HCEC 1CT (cell line): Measurements from ENCODE around the gene LHFPL6.

Experiments
- DNase-seq: peaks from one replicate; pipeline ENCODE4 v3.0.0-alpha.2; 2017

The LHFPL6 gene

DNA sequence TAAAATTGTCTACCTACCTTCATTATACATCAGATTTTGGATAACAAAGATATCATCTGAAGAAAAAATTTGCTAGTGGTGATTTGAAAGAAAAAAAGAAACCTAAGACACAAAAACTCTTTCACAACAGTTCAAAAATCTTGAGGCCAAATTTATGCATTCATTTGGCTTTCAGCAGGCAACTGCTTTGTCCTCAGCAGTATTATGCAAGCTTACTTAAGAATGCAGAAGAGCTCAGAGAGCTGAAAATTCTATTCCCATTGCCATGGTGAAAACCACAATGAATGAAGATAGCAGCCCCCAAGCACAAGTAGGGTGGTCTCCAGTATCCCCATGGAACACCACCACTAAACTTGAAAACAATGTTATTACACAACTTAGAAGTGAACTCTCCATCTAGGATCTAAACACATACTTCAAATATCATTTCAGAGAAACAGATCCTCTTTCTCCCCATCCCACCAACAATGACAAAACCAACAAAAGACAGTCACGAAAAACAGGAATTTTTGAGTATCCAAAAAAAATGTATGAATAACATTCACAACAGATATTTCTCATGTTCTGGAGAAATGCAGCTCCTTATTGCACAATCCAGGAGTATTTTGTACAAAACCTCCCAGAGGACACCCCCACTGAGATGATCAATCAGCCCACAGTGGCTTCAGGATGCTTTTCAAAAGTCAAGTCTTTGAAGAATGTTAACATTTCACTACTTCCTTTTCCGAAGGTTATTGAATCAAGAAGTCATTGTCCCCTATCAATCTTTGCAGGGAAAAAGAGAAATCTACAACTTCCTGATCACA, 192.7 kb downstream of the LHFPL6 start:
- peak; percentile 25 for DNase-seq

DNA sequence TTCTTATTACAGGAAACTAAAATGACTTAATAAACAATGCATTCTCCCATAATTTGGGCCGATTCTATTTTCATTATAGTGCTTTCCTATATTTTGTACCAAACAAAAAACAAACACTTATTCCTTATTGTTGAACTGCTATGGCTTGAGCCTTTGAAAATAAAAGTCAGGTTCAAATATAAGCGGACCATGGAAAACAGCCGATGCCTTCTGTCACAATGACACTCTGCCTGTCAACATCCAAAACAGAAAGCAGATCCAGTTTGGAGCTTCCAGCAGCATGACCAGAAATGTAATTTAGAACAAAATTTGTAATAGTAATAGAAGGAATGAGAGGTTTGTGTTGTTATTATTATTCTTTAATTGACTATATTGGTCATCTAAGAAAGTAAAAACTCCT, 194.5 kb downstream of the LHFPL6 start:
- no peak for DNase-seq

DNA sequence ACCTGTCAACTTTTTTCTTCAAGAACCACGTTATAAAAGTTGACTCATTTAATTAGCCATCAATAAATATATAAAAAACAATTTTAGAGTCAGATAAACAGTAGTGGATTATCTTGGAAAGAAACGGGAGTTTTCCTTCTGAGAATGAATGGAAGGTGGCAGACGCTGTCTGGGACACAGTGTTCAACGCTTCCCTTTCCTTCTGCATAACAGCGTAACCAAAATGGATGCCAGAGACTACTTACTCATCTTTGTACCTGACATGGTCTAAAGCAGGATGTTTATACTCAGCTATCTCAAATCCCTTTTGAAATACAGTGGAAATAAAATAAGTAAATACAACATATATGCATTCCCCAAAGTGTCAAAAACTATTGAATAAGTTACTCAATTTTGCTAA, 195.2 kb downstream of the LHFPL6 start:
- DNase-seq = no peak

DNA sequence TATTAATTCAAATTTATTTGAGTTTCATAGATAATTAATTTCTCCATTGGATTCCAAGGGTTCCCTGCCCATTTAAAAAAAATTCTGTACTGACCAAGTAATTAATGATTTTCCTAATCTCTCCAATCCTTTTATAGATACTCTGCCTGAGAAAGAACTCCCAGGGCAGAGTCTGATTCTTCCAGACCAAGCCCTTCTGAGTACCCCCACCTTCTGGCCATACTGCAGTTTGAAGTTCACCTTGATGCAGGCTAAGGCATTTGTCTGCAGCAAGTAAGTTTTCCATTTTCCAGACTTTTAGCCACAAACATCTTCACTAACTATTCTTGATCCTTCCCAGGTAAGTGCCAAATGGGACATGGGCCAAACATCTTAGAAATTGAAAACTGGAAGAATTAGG, 195.9 kb downstream of the LHFPL6 start:
- DNase-seq = no peak

DNA sequence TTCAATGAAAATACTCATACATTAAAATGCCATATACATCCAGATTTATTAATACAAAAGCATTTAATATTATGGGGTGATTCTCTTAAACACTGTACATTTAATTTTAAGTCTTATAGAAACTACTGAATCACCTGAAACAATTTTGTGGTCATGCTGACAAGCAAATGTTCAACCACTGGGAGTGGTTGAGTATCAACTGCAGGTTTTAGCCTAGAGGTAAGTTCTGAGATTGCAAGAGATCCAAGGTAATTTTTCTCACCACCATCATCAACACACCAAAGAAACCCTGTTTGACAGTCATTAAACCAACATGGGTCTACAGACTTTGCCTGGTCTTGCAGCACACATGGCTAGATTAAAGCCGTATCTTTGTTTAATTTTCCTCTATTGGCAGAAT, 196.3 kb downstream of the LHFPL6 start:
- DNase-seq = no peak

DNA sequence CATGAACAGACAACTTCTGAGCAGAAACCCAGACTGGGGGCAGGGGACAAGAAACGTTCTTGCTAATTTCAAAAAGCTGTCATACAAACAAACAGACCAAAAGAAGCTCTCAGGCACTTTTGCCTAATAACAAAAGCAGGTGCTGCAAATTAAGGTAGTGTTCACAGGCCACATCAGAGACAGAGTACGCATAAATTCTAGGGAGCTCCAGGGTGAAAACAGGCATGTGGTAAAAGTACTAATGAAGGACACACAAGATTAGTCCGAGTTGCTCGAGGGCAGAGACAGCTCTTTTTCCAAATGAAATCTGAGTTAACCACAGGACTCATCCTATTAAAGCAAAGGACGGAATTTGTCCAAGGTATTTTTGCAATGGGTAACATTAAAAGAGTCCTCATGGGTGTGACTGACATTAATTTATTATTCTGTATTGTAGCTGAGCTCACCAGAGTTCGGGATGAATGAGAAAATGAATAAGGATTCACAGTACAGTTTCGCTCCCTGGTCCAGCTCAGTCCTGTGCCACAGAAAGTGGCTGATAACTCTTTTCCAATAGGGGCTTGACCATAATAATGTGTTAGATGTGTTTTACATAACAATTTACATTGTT, 197.3 kb downstream of the LHFPL6 start:
- DNase-seq = no peak

DNA sequence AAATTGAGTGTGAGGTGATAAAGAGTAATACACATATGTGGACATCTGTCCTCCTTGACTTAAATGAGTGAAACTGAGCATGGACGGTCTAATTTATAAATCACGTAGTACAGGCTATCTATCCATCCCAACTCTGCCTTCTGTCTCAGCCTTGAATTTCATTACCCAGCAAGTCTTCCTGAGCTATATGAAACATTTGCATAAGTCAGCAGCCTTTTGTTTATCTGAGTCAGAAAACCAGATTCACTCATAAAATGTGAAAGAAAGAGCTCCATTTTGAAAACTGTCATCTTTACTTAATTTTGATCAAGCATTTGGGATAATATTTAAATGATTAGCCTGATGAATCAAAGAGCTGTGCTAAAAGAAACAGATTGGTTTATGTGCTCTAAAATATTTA, 197.9 kb downstream of the LHFPL6 start:
- DNase-seq = no peak

DNA sequence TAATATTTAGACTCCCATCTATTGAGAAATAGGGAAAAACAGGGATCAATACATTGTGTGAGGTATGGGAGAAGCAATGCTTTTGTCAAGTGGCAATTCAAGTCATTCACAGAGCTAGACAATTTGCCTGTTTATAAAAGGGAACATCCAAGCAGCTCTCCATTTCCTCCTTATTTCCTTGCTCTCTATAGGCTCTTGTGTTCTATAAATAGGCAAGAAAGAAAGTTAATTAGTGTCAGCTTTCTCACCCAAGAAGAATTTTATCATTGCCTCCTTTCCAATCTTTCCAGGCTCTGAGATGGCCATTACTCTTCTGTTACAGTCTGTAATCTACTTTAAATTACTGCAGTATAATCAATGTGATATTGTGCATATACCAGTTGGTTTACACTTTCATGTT, 199.9 kb downstream of the LHFPL6 start:
- no peak for DNase-seq

DNA sequence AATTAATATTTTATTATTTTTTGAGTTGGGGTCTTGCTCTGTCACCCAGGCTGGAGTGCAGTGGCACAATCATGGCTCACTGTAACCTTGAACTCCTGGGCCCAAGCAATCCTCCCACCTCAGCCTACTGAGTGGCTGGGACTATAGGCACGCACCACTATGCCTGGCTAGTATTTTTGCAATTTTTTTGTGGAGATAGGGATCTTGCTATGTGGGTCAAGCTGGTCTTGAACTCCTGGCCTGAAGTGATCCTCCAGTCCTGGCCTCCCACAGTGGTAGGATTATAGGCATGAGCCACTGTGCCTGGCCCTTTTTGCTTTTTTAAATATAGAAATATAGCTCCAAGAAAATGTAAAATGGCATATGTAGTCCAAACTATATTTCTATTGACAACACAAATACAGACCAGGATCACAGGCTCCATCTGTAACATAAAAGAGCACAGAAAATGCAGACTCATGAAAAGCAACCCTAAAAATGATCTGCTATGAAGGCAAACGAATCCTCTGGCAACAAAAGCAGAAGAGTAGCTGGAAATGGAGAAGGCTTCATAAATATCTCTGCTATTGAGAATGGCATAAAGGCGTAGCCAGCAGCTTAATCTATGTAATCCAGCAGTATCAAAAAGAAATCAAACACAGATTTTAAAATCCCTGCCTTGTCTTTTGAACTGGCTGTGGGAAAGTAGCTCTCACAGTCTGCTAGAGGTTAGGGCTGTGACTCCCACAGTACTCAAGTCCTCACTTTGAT, 200.6 kb downstream of the LHFPL6 start:
- DNase-seq = no peak

DNA sequence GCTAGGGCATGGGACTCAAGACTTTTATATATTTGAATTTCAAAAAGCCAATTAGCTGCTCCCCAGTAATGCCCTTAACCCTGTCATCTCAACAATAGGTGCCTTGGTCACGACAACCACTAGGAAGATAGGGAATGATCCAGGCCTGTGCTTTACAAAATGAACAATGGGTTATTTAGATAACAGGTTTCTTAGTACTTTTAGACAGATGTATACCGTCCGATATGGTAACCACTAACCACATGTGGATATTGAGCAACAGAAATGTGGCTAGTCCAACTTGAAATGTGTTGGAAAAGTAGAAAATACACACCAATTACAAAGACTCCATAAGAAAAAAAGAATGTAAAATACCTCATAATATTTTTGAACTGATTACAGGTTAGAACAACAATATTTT, 201.2 kb downstream of the LHFPL6 start:
- DNase-seq = no peak

DNA sequence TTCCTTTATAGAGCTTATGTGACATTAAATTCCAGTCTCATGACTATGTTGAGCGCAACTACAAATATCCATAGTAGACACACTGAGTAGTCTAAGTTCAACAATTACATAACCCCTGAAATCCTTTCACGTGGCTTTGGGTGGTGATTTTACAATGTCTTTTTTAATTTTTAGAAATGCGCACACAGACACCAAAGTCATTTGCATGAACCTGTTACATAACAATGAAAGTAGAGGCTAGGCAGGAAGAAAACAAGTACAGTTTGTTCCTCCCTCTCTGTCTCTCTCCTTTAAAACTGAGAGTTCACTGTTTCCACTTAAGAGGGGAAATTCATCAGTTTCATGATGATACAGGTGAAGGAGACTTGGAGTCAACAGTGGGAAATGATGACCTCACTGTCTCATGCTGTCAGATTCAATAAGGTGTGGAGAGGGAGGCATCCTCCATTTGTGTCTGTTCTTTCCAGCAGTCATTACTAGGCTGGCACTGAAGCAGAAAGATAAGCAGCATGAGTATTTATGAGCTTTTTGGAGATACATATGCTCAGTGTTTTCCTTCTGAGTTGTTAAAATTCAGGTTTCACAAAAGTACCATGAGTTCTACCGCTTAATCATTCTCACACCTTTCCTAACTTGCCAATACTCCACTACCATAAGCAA, 201.8 kb downstream of the LHFPL6 start:
- DNase-seq = no peak

DNA sequence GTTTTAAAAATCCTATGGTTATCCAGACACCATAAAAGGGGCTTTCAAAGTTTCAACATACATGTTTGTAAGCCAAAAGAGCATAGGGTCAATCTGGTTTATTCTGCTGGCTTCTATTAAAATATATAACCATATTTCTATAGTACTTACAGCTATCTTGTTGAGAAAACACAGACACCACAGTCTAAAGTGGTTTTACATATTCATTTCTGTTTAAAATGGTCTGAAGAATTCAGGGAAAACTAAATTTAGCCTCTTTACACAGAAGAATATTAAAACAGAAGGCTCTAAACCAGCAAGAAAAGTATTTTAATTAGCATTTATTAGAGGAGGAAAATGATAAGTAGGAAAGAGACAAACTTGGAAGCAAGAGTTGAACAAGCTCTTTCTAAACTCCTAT, 203.9 kb downstream of the LHFPL6 start:
- no peak for DNase-seq

DNA sequence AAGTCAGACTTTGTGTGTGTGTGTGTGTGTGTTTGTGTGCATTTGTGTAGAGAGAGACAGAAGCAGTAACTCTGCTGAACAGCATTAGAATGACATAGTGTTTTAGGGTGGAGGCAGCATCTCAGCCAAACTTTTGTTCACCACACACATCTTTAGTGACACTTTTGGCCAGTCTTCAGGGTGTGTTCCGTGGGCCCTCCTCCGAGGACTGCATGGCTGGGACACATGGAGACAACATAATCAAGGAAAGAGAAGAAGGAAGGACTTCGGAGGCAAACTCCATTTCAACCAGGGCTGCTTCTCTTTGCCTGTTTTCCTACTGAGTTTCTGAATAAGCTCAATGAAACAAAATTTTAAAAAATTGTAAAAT, 205.1 kb downstream of the LHFPL6 start:
- no peak for DNase-seq

DNA sequence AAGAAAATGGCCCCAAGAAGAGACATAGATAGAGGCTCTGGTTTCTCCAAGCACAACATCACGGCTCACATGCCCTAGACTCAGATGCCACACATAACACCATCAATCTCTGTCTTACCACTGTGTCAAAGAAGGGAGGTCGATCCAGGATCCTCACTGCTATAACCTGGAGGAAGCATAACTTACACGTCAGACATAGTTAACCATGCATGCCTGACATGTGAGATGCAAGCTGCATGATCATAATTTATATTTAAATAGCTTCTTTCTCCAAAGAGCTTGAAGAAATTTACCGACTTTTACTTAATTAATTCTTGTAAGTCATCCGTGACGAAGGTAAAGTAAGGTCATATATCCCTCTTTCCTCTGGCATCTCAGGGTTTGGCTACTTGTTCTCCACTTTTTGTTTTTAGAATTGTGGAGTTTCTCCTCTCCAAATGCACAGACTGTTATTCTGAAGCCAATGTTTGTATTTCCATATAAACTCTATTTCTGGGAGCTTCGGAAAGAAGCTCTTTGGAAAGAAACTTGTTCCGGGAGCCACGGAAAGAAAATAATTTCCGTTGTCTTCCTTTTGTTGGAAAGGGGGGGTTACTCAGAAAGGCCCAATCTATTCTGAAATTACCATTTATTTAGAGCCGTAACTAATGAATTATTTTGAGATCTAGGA, 205.6 kb downstream of the LHFPL6 start:
- DNase-seq = no peak

DNA sequence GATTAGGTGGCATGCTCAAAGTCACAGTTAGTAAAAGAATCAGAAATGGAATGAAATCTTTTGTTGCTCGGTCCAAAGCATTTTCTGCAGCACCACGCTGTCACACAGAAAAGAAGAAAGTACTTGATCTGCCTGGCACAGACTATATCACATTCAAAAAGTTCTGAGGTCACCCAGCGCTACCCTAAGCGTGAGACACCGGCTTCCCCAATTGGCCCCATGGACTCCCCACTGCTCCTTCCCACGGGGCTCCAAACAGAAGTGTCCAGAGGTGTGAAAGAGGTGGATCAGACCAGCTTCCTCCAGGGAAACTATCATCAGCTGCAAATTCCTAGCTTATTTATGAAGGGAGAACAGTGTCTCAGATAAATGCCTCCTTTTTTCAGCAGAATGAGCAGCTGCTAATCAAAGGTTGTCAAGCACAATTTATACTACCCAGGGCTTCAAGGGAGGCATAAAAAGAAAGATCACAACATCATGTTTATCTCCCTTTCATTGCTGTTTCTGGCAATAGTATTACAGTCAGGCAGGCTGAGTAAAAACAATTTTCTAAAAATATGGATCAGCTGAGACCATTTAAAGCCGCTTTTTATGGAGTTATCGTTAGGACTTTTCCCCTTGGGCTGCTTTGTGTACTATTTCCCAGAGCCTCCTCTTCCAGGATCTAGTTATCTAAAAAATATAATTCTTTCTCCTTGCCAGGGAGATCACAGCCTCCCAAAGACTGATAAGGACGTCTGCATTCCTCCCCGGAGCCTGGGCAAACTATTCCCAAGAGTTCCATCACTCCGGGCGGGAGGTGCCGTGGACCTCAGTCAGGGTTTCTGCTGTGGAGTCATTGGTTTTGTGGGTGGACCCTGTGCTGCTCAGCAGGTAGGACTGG, 208.0 kb downstream of the LHFPL6 start:
- DNase-seq = no peak

DNA sequence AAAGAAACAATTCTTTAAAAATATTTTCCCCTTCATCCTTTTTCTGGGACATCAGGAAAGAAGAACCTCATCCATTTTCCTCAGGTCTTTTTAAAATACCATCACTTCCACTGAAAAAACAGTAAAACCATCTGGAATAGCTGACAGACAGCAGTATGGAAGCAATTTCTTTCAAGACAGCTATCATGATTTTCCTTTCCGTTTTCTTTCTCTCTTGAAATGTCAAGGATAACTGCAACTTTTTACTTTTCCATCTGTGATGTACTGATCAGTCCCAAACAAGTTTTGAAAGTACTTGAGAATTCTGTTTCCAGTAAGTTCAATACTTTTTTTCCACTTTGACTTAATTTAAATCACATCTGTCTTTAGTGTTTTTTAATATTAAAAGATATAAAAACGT, 211.2 kb downstream of the LHFPL6 start:
- no peak for DNase-seq

DNA sequence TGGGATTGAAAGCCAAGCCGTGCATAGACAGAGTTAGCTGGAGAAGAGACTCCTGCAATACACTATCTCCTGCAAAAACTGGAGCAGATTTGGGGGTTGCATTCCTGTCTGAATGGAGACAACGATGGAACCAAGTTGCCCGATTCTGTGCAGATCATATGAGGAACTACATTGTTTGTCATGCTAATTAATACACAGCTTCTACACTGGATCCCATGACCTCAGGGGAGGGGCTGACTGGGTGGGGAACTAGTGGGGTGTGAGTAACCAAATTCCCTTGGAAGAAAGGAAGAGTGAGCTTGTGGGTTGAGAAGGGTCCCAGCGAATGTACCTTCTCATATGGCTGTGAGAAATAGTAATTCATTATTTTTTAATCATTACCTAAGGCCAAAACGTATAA, 214.0 kb downstream of the LHFPL6 start:
- DNase-seq = no peak

DNA sequence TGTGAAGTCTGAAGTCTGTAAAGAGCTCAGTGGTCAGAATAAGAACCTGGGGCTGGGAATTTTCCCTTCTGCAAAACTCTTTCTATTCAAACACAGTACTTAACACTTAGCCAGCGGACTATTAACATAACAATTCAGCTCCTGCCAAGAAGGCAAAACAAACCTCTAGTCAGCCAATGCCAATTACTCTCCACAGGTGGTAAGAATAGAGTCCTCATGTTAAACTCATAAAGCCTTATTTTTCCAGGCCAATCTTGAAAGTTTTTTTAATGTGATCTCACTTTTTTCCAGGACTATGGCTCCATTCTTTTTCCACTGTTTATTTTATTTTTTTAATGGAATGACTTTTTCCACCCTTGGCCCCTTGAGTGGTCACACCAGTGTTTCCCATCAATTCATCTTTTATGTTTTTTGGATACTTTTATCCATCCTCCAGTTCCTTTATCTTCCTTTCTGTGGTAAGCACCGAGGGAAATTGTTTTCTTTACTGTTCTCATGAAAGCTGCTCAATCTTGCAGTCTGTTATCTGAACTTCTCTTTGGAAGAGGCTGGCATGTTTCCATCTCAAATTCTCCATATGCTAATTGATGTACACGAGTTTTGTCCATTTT, 217.3 kb downstream of the LHFPL6 start:
- no peak for DNase-seq

DNA sequence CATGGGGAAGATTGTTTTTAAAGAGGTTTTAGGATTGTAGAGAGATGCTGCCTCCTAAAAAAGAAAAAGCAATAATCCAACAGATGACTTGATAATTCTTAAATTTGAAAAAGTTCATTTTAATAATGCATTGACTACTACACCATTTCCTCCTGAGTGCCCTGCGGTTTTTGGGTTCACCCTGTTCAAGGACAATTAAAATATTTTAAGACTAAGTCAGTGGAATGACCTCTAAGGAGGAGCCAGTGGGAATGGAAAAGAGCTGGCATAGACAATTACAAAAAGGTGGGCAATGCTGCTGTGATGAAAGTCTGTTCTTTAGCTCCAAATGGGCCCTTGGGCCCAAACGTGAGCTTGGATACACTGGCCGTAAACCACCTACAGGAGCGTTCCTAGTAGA, 217.8 kb downstream of the LHFPL6 start:
- no peak for DNase-seq

DNA sequence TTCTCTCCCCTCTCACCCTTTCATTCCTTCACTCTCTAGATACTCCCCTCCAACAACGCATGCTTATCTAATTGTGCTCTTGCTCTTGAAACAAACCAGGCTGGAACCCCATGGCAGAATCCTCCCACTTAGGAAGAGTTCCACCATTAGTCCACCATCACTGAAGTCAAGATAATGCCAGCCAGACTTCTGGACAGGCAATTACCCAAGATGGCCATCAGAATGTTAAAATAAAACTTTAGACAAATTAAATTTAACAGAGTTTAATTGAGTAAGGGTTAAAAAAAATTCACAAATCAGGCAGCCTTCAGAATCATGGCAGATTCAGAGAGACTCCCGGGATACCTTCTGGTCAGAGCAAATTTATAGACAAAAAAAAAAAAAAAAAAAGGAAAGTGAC, 221.5 kb downstream of the LHFPL6 start:
- no peak for DNase-seq
